ENCODE measurements around the gene PTX4.

The PTX4 gene

DNA sequence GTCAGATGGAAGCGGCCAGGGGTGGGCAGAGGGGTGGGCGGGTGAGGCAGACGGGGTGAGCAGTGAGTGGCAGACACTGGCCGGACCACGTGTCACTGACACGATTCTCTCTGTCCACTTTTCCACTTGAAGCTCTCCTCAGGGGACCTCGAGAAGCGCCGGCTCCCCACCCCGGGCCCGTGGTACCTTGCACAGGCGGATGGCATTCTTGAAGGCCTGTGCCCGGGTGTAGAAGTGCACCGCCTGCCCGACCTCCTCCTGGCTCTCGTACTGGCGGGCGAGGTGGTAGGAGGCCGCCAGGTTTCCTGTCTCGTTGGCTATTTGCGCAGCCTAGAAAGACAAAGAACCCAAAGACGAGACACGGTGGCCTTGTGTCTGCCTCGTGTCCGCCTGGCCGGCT is 35.6 kb upstream of the PTX4 start:
- DNase-seq: no peak

DNA sequence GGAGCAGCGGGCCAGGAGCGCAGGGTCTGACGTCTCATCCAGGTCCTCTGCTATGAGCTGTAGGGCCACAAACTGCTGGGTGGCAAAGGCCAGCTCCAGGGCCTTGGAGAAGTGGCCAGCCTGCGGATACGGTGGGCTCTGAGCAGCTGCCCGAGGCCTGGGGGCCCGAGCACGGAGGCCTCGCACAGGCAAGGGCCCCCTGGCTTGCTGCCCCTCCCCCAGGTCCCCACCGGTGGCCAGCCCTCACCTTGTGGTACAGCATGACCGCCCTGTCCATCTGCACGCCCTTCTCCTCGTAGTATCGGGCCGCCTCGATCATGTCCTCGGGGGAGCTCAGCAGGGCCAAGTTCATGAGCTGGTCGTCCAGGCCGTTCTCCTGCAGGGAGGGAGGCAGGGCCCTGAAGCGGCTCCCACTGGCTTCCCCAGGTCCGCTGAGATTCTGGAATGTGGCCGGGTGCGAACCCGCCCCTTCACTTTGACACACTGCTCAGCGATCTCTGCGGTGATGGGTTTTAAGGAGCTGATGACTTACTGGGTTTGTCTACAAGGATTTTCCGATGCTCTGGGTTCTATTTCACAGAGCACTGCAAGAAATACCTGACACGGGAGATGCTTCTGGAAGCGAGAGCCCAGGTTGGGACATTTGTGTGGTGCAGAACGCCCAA is 35.0 kb upstream of the PTX4 start:
- no peak for DNase-seq

DNA sequence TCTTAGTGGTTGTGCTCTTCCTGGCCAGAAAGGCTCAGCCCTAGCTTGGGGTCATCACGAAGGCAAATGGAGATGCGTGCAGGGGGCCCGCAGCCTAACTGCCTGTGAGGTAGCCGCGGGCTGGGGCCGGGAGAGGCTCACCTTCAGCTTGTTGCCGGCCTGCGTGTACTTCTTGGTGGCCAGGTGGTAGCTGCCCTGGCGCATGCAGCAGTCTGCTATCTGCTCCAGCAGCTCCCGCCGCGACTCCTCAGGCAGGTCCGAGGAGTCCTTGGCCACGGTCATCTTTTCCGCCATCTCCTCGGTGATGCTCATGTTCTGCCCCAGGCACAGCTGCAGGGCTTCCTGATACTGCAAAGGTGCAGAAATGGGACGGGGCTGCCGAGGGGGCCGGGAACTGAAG is 31.7 kb upstream of the PTX4 start:
- DNase-seq: no peak

DNA sequence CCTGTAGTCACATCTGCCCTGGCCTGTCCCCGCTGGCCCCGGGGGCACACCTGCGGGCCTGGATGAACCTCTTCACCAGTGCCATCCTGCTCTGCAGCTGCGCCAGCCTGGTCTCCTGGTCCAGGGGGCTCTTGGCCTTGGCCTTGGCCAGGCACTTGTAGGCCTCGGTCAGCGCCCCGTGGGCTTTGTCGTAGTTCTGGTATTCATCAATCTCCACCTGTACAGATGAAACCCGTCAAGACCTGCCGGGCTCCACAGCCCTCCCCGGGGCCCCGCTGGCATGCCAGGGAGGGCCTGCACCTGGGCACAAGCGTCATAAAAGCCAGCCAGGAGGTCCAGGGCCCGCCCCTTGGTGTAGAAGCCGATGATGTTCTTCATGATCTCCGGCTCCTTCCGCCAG is 31.1 kb upstream of the PTX4 start:
- no peak for DNase-seq

DNA sequence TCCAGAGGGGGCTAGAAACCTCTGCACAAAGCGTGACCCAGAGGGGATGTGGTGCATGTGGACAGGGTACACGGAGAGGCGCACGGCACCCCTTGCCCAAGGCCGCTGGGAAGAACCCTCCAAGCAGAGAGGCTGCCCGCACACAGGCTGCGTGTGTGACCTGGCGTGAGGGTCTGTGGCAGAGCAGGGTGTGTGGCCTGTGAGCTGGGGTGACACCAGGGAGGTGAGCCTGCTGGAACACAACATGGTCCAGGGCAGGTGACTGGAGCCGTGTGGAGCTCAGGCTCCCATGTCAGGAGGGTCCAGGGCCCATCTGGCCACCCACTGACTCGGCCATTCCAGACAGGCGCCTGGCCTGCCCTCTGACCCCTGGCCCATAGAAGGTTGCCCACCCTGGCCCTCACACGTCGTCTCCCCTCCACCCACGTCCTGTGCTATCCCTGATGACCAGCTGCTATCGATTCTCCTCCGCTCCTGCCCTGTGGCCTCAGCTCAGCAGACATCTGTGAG is 29.9 kb upstream of the PTX4 start:
- no peak for DNase-seq

DNA sequence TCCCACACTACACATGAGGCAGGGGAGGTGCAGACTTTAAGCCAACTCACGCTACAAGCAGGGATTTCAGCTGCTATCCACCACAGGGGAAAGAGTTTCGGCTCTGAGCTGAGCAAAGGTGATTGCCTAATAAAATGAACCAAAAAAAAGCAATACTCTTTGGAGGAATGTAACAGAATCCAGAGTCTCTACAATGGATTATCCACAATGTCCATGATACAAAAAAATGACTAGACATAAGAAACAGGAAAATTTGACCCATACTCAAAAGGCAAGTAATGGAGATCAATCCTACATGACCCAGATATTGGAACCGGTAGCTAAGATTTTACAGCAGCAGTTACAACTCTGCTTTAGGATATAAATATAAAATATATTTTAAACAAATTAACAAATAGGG is 25.8 kb upstream of the PTX4 start:
- DNase-seq: no peak

DNA sequence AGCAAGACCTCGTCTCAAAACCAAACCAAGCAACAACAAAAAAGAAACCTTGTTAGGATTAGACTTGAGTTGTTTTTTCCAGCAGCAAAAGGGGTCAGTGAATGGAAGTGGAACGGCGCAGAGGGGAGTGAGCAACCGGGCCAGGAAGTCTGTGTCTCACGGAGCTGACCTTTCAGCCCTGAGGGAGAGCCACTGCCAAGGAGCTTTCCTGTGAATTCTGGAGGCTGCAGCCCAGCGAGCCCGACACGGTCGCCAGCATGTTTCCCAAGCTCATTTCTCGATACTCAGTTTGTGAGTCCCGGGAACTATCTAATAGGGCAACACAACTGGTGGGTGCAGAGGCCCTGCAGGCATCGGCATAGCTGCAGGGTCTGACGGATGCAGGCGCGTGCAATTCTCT is 24.0 kb upstream of the PTX4 start:
- DNase-seq: peak in 2 of 56 donors; percentile 9 to 16

DNA sequence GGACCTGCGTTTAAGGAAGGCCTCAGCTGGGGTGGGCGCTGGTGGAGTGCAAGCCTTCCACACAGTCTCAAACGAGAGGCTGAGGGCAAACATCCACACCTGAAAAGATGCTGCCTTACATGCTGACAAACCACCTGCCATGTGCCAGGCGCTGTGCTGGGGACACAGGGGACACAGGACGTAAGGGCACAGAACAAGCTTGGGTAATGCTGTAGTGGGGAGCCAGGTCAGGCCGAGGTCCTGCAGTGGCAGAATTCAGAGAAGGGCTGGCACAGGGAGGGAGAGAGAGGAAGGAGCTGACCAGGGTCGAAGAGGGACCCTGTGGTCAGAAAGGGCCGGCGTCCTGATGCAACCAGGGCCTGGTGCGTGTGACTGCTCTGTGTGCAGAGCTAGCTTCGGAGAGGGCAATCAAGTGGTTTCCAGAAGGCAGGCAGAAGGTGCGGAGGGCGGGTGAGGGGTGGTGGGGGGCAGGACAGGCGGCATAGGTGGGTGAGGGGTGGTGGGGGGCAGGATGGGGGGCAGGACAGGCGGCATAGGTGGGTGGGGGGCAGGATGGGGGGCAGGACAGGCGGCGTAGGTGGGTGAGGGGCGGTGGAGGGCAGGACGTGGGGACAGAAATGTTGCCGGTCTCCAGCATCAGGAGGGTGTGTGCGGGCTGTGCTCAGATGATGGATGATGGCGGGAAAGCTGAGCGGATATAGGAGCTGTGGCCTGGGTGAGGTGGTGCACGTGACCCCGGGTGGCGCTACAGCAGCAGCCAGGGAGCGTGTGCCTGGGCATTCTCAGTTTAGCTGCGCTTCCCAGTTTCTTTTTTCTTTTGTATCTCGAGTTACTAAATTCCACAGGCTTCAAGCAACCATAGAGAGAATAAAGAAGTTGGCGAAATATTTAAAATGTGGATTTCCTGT is 23.2 kb upstream of the PTX4 start:
- no peak for DNase-seq

DNA sequence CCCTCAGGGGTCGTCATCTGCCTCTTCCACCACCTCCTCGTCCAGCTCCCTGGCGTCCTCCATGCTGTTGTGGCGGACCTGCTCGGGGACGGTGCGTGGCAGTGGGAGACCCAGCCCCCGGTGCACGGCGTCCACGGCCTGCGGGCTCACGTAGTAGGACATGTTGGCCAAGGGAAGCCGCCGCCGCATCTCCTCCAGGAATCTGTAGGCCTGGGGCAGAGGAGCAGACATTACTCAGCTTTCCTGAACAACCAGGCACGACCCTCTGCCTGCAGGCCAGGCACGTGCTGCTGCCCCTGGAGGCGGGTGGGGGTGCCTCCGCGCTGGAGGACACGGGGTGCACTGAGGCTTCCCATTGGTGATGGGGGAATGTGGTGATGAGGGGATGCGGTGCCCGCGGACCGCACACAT is 22.2 kb upstream of the PTX4 start:
- DNase-seq: no peak

DNA sequence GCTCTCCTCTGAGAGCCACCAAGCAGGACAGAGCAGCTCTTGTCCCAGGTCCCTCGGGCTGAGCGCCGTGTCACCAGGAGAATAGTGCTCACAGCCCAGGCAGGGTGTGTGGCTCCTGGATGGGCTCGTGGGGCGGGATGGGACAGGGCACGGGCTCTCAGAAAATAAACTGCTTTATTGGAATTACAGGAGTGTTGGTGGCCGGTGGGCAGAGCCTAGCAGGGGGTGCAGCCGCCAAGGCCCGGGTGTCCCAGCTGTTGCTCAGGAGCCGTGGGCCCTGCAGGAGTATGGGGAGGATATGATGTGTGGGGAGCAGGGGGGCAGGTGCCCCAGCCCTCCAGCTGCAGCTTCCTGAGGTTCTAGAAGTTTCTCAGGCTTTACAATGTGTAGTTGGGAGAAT is 21.5 kb upstream of the PTX4 start:
- DNase-seq: no peak

DNA sequence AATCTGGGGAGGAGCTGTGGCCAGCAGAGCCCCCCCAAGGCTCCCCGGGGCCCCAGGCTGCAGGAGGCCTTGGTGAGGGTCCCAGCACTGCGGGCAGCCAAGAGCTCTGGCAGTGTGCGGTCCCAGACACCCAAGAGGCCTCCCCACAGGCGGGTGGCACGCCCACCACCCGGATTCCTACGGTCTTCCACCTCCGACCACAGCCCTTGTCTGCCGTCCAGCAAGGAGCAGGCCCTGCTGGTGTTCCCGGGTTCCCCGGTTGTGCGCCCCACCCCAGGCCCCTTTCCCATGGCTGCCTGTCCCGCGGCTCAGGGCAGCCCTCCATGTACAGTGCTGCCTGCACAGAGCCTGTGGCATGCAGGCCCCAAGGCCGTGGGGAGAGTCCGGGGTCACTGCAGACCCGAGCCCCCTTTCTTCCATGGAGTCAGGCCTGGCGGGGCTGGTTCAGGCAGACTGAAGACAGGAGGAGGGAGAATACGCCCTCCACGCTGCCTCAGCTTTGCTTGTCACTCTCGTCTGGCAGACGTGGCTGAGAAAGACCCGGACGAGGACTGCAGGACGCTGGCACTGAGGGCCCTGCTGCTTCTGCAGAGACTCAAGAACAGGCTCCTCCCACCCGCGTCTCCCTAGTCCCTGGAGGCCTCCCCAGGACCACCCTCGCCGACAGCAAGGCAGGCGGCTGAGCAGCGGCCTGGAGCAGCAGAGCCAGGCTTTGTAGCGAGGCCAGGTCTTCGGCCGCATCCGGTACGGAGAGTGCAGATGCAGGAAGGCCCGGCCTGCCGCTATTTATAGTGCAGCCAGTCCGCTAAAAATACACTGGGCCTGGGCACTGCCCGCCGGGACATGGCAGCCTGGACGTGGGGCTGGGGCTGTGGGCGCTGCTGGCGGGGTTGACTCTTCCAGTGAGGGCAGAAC is 20.8 kb upstream of the PTX4 start:
- peak in 1 of 56 donors; percentile 19 for DNase-seq

DNA sequence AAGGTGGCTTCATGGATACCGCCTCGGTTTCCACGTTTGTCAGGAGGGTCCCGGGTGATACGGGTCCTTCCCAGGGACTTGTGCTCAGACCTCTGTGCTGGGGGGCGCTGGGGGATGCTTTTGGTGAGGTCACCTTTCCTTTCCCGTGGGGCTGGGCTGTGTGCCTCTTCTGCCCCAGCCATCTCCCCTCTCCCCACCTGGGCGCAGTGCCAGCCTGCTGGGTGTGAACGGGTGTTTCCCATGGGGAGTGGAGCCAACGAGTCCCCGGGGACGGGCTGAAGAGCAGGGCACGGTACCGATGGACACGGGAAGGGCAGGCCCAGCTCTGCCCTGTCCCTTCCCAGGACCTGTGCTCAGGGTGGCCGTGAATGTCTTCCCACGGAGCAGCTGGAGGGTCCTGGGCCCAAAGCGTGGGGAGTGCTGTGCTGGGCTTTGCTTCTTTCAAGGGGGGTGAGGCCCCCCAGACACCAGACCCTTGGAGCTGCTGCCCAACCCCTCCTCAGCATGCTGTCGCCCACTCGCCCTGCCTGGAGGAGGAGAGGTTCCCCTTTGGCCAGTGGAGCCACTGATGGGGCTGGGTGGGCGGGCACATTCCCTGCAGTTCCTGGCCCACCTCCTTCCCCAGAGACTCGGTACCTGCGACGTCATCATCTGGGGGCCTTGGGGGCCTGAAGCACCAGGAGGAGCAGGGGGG is 19.9 kb upstream of the PTX4 start:
- no peak for DNase-seq

DNA sequence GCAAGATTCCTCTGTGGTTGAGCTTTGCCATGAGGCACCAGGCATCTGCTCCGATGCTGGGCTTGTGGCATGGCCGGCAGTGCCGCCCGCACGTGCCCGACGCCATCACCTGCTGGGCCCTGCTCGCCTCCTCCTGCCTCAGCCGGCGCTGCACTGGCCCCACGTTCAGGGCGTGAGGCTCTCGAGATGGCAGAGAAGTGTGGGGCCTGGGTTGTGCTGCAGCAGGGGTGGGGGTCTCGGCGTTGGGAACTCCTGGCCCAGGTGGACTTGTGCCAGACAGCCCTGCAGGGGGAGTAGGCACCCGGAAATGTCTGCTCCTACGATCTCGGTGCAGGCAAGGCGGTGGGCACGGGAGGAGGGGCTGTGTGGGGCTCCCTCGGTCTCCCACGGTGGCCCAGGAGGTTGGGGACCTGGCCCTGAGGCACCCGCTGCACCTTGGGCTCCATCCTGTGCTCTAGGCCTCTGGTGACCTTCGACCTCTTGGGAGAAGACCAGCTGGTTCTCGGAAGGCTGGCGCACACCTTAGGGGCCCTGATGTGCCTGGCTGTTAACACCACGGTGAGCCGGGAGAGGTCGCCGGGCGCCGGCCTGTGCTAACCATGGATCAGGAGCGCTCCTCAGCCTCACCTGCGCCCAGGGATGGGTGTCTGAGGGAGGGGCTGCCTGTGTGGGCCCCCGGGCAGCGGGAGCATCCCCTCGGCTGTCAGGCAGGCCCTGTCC is 17.9 kb upstream of the PTX4 start:
- no peak for DNase-seq

DNA sequence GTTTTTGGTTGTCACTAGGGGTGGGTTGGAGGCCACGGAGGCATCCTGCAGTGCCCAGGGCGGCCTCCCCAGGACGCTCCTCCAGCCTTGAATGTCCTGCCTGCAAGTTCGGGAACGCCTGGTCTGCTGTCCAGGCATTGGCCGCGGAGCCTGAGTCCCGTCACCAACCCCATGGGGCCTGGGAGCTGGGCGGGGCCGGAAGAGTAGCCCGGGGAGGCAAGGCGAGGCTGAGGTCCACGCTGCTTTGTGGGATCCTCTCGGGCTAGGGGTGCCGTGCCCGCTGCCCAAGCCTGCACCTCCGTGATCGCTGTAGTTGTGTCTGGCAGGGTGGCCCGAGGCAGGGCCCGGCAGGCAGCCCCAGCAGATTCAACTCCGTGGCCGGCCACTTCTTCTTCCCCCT is 17.2 kb upstream of the PTX4 start:
- no peak for DNase-seq

DNA sequence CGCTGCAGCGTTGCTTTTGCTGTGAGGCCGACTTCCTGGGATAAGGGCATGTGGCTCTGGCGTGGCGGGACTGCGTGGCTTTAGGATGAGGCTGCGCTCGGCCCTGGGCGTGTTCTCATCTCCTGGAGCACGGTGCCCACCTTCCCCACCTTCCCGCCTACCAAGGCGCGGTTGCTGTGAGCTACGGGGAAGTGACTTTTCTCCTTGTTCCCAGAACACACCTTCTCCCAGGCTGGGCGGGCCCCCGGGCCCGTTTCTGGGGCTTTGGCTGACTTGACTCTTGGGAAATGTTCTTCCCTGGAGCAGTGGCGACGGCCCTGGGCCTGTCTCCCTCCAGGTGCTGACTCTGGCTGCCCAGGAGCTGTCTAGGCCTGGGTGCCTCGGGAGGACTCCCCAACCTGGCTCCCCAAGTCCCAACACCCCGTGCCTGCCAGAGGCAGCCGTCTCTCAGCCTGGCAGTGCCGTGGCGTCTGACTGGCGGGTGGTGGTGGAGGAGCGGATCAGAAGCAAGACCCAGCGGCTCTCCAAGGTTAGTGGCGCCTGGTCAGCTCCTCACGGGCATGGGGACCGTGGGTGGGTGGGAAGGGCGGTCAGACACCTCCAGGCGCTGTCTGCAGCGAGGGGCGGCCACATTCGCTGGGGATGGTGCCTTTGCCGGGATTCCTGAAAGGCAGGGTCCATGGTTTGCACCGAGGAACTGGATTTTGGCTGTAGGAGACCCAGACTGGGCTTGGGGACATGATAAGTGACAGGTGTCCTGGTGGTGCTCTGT is 16.5 kb upstream of the PTX4 start:
- DNase-seq: no peak

DNA sequence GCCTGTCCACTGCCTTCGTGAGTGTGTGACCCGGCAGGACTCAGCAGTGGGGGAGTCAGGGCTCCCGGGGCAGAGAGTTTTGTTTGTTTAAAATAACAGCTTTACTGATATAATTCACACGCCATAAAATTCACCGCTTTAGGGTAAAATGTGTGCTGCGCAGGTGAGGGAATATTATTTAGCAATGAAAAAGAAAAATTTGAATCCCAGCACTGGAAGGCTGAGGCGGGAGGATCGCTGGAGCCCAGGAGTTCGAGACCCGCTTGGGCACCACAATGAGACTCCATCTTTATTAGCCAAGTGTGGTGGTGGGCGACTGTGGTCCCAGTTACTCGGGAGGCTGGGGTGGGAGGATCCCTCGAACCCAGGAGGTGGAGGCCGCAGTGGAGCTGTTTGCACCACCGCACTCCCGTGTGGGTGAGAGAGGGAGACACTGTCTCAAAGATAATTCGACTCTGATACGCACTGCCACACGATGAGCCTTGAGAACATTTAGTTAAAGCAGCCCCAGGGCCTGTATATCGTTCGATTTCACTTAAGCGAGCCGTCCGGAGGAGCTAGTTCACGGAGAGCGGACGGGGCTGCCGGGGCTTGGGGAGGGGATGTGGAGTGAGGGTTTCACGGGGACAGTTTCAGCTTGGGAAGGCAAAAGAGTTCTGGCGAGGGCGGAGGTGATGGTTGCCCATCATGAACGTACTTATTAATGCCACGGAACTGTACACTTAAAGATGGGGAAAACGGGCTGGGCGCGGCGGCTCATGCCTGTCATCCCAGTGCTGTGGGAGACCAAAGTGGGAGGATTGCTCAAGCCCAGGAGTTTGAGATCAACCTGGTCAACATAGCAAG is 14.6 kb upstream of the PTX4 start:
- DNase-seq: no peak

DNA sequence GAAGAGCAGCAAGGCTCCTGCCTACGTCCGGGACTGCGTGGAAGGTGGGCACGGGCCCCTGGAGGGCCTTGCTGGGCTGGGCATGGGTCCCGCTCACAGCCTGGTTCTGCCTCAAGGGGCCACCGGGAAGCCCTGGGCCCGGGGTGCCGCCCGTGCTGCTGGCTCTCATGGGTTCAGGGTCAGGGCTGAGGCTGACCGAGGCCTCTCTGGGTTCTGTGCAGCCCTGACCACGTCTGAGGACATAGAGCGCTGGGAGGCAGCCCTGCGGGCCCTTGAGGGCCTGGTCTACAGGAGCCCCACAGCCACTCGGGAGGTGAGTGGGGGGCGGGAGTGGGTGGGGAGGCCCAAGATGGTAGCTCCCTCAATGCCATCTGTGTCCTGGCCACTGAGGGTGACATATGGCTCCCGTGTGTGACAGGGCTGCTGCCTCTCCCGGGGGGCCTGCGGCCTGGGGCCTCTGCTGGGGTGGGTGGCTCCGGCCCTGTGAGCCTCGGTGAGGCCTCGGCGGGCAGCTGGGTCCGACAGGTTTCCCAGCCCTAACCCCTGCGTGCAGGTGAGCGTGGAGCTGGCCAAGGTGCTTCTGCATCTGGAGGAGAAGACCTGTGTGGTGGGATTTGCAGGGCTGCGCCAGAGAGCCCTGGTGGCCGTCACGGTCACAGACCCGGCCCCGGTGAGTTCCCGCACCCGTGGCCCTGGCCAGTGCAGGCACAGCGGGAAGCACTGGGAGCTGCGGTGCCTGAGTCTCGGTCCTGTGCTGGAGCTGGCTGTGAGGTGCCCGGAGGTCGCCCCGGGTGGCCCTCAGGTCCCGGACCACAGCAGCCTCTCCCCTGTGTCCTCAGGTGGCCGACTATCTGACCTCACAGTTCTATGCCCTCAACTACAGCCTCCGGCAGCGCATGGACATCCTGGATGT is 13.6 kb upstream of the PTX4 start:
- no peak for DNase-seq

Measured in nucleus accumbens (tissue), 56 donors.